ENCODE measurements around the gene TMOD3.

Gene TMOD3

GRCh38 chr15:51828621-51829375 lies 655 bp upstream of the TMOD3 start:
- DNase-seq (ENCODE audit: low read depth, low spot score) = no peak

- peak; percentile 73 for DNase-seq (ENCODE audit: low read depth, low spot score)
Observed at GRCh38 chr15:51830276-51830806, 888 bp downstream of the TMOD3 start.

- no peak for DNase-seq (ENCODE audit: low read depth, low spot score)
Observed at GRCh38 chr15:51833772-51834171, 4.3 kb downstream of the TMOD3 start.

- DNase-seq (ENCODE audit: low read depth, low spot score) = no peak
Observed at GRCh38 chr15:51837792-51838251, 8.4 kb downstream of the TMOD3 start.

GRCh38 chr15:51838270-51838669 lies 8.8 kb downstream of the TMOD3 start:
- no peak for DNase-seq (ENCODE audit: low read depth, low spot score)

- no peak for DNase-seq (ENCODE audit: low read depth, low spot score)
Observed at GRCh38 chr15:51840692-51841091, 11.2 kb downstream of the TMOD3 start.

- DNase-seq (ENCODE audit: low read depth, low spot score) = no peak
Observed at GRCh38 chr15:51841406-51842040, 12.1 kb downstream of the TMOD3 start.

- no peak for DNase-seq (ENCODE audit: low read depth, low spot score)
Observed at GRCh38 chr15:51842265-51842664, 12.8 kb downstream of the TMOD3 start.

GRCh38 chr15:51842852-51843737 lies 13.6 kb downstream of the TMOD3 start:
- DNase-seq (ENCODE audit: low read depth, low spot score) = no peak

- no peak for DNase-seq (ENCODE audit: low read depth, low spot score)
Observed at GRCh38 chr15:51844747-51845426, 15.4 kb downstream of the TMOD3 start.

GRCh38 chr15:51846066-51846462 lies 16.6 kb downstream of the TMOD3 start:
- no peak for DNase-seq (ENCODE audit: low read depth, low spot score)

GRCh38 chr15:51846463-51847230 lies 17.2 kb downstream of the TMOD3 start:
- DNase-seq (ENCODE audit: low read depth, low spot score) = peak; percentile 55

GRCh38 chr15:51848811-51849210 lies 19.4 kb downstream of the TMOD3 start:
- DNase-seq (ENCODE audit: low read depth, low spot score) = no peak

GRCh38 chr15:51849860-51850259 lies 20.4 kb downstream of the TMOD3 start:
- no peak for DNase-seq (ENCODE audit: low read depth, low spot score)

GRCh38 chr15:51853998-51854397 lies 24.5 kb downstream of the TMOD3 start:
- DNase-seq (ENCODE audit: low read depth, low spot score) = no peak

GRCh38 chr15:51855612-51856011 lies 26.2 kb downstream of the TMOD3 start:
- no peak for DNase-seq (ENCODE audit: low read depth, low spot score)

GRCh38 chr15:51856714-51857380 lies 27.4 kb downstream of the TMOD3 start:
- DNase-seq (ENCODE audit: low read depth, low spot score) = no peak

GRCh38 chr15:51861557-51862359 lies 32.3 kb downstream of the TMOD3 start:
- DNase-seq (ENCODE audit: low read depth, low spot score) = no peak

- DNase-seq (ENCODE audit: low read depth, low spot score) = no peak
Observed at GRCh38 chr15:51863131-51863530, 33.7 kb downstream of the TMOD3 start.

Measured in brain pericyte (primary cell).